ENCODE results near the gene CCSER1. TPM values are rescaled to one million over a fixed set of nuclear protein-coding genes. Genes with fewer than 3 reads are reported as not detected.

CCSER1 gene
- total and polyA plus RNA-seq, 2 of the 8 experiments (the other 6 are each of a cell fraction or from before 2014, with no cell fraction given) = 0.26 to 0.84 TPM

DNA sequence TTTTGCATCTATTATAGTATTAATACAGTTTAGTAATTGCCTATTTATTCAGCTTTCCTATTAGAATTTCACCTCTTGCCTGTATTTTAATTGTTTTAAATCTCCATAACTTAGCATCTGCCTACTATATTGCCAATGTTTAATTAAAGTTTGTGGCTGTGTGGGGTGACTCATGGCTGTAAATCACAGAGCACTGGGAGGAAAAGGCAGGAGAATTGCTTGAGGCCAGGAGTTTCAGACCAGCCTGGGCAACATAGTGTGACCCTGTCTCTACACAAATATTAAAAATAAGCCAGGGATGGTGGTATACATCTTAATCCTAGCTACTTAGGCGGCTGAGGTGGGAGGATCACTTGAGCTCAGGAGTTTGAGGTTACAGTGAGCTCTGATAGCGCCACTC, 14.5 kb upstream of the CCSER1 start (continued):
- TF ChIP-seq, protein P1, sequence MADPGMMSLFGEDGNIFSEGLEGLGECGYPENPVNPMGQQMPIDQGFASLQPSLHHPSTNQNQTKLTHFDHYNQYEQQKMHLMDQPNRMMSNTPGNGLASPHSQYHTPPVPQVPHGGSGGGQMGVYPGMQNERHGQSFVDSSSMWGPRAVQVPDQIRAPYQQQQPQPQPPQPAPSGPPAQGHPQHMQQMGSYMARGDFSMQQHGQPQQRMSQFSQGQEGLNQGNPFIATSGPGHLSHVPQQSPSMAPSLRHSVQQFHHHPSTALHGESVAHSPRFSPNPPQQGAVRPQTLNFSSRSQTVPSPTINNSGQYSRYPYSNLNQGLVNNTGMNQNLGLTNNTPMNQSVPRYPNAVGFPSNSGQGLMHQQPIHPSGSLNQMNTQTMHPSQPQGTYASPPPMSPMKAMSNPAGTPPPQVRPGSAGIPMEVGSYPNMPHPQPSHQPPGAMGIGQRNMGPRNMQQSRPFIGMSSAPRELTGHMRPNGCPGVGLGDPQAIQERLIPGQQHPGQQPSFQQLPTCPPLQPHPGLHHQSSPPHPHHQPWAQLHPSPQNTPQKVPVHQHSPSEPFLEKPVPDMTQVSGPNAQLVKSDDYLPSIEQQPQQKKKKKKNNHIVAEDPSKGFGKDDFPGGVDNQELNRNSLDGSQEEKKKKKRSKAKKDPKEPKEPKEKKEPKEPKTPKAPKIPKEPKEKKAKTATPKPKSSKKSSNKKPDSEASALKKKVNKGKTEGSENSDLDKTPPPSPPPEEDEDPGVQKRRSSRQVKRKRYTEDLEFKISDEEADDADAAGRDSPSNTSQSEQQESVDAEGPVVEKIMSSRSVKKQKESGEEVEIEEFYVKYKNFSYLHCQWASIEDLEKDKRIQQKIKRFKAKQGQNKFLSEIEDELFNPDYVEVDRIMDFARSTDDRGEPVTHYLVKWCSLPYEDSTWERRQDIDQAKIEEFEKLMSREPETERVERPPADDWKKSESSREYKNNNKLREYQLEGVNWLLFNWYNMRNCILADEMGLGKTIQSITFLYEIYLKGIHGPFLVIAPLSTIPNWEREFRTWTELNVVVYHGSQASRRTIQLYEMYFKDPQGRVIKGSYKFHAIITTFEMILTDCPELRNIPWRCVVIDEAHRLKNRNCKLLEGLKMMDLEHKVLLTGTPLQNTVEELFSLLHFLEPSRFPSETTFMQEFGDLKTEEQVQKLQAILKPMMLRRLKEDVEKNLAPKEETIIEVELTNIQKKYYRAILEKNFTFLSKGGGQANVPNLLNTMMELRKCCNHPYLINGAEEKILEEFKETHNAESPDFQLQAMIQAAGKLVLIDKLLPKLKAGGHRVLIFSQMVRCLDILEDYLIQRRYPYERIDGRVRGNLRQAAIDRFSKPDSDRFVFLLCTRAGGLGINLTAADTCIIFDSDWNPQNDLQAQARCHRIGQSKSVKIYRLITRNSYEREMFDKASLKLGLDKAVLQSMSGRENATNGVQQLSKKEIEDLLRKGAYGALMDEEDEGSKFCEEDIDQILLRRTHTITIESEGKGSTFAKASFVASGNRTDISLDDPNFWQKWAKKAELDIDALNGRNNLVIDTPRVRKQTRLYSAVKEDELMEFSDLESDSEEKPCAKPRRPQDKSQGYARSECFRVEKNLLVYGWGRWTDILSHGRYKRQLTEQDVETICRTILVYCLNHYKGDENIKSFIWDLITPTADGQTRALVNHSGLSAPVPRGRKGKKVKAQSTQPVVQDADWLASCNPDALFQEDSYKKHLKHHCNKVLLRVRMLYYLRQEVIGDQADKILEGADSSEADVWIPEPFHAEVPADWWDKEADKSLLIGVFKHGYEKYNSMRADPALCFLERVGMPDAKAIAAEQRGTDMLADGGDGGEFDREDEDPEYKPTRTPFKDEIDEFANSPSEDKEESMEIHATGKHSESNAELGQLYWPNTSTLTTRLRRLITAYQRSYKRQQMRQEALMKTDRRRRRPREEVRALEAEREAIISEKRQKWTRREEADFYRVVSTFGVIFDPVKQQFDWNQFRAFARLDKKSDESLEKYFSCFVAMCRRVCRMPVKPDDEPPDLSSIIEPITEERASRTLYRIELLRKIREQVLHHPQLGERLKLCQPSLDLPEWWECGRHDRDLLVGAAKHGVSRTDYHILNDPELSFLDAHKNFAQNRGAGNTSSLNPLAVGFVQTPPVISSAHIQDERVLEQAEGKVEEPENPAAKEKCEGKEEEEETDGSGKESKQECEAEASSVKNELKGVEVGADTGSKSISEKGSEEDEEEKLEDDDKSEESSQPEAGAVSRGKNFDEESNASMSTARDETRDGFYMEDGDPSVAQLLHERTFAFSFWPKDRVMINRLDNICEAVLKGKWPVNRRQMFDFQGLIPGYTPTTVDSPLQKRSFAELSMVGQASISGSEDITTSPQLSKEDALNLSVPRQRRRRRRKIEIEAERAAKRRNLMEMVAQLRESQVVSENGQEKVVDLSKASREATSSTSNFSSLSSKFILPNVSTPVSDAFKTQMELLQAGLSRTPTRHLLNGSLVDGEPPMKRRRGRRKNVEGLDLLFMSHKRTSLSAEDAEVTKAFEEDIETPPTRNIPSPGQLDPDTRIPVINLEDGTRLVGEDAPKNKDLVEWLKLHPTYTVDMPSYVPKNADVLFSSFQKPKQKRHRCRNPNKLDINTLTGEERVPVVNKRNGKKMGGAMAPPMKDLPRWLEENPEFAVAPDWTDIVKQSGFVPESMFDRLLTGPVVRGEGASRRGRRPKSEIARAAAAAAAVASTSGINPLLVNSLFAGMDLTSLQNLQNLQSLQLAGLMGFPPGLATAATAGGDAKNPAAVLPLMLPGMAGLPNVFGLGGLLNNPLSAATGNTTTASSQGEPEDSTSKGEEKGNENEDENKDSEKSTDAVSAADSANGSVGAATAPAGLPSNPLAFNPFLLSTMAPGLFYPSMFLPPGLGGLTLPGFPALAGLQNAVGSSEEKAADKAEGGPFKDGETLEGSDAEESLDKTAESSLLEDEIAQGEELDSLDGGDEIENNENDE (IDR thresholded peaks at IDR 0.05; ENCODE audit: insufficient replicate concordance, low read length) = no peak
